Cardiac muscle cell (in vitro differentiated cells and primary cell): ENCODE data around the gene PPFIA2. TPM values are rescaled to one million over a fixed set of nuclear protein-coding genes. Genes with fewer than 3 reads are reported as not detected.

Experiments
- DNase-seq, 2 donors: peaks; one replicate each; pipeline versions ENCODE4 v3.0.0 to v3.0.0-alpha.2; 2010 to 2017; ENCODE audit warnings: low read depth in 1 of 2, low spot score in 1 of 2
- H3K27ac ChIP-seq: fragments of 200-600 bp; sonication (generic); 2 replicates; pipeline ENCODE4 v1.5.1; 2016
- H3K27me3 ChIP-seq: fragments of 200-600 bp; sonication (generic); 2 replicates; pipeline ENCODE4 v1.6.0; 2016; ENCODE audit warnings: control low read depth
- H3K36me3 ChIP-seq: fragments of 200-600 bp; sonication (generic); 2 replicates; pipeline ENCODE4 v1.5.1; 2016; ENCODE audit warnings: control low read depth
- H3K4me1 ChIP-seq: fragments of 200-600 bp; sonication (generic); 2 replicates; pipeline ENCODE4 v1.8.1; 2017; ENCODE audit warnings: low read depth, mild to moderate bottlenecking, mixed run types
- H3K4me3 ChIP-seq: fragments of 200-600 bp; sonication (generic); 2 replicates; pipeline ENCODE4 v1.5.1; 2016; ENCODE audit warnings: mild to moderate bottlenecking
- H3K9me3 ChIP-seq: fragments of 200-600 bp; sonication (generic); 2 replicates; pipeline ENCODE4 v1.5.1; 2017; ENCODE audit warnings: low read depth, mild to moderate bottlenecking, control low read depth
- polyA plus RNA-seq: library from polyadenylated mRNA; unstranded; fragments of >200 nt; fragmentation: Nextera tagmentation; extraction: Ambion mirVana; gene quantifications from 2 replicates; pipeline ENCODE4 v1.2.1, GENCODE V29; 2016
- total RNA-seq: library from RNA; depleted of rRNA; stranded (reverse); fragments of >200 nt; gene quantifications from 2 replicates; pipeline ENCODE4 v1.2.3, GENCODE V29; 2016
- TF ChIP-seq, protein P1 (sequence below): IDR thresholded peaks from 2 replicates; pipeline ENCODE4 v1.5.1; 2012; ENCODE audit warnings: low read depth, mild to moderate bottlenecking, low read length

Gene PPFIA2
- total and polyA plus RNA-seq, 2 experiments from 2014 or later: 17.1 to 53.5 TPM

DNA sequence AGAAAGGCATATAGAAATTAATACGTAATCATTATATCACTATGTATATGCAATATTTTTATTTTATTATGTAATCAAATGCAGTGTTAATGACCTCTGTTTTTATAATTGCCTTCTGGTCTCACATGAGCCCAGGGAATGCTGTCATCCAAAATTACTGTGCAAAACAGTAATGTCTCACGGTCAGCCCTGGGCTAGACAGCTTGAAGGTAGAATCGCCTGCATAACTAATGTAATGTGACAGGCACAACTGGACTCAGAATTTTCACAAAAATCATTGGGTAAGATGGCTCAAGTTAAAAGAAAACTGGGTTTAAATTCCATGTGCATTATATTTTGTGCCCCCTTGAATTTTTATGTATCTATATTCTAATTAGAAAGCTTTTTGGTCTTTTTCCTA, 293.3 kb downstream of the PPFIA2 start:
- DNase-seq: no peak
- TF ChIP-seq, protein P1, sequence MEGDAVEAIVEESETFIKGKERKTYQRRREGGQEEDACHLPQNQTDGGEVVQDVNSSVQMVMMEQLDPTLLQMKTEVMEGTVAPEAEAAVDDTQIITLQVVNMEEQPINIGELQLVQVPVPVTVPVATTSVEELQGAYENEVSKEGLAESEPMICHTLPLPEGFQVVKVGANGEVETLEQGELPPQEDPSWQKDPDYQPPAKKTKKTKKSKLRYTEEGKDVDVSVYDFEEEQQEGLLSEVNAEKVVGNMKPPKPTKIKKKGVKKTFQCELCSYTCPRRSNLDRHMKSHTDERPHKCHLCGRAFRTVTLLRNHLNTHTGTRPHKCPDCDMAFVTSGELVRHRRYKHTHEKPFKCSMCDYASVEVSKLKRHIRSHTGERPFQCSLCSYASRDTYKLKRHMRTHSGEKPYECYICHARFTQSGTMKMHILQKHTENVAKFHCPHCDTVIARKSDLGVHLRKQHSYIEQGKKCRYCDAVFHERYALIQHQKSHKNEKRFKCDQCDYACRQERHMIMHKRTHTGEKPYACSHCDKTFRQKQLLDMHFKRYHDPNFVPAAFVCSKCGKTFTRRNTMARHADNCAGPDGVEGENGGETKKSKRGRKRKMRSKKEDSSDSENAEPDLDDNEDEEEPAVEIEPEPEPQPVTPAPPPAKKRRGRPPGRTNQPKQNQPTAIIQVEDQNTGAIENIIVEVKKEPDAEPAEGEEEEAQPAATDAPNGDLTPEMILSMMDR: no peak
- Histone ChIP-seq H3K9me3 (no peaks in the 10 kb centered on the region), H3K36me3 (no peaks in the 10 kb centered on the region), H3K4me3 (no peak overlapping the region), H3K4me1 (peaks cover 26% of the 10 kb centered on the region), H3K27me3 (no peaks in the 10 kb centered on the region), H3K27ac (no peak overlapping the region)

DNA sequence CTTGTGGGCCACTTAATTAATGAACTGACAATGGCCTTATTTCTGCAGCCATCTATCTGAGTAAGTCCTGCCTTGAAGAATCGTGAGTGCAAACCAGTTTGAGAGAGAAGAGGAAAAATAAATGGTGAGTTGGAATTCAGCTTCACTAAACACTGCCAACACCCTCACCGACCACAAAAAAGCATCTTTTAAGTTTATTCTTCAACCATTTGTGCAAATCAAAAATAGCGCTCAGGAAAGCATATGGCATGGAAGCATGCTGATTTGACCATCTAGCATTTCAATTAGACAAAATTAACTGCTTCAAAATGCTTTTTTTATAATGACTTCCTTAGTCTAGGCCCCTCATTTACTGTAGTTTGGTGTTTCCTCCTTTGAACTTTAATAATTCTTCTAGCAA, 294.0 kb downstream of the PPFIA2 start:
- no peaks in the 10 kb centered on the region for H3K36me3 ChIP-seq
- DNase-seq: no peak
- peak overlapping the region; percentile 70 for H3K27ac ChIP-seq
- no peak overlapping the region for H3K4me3 ChIP-seq
- TF ChIP-seq, protein P1: no peak
- peaks cover 26% of the 10 kb centered on the region for H3K4me1 ChIP-seq
- H3K9me3 ChIP-seq: no peaks in the 10 kb centered on the region
- H3K27me3 ChIP-seq: no peaks in the 10 kb centered on the region

DNA sequence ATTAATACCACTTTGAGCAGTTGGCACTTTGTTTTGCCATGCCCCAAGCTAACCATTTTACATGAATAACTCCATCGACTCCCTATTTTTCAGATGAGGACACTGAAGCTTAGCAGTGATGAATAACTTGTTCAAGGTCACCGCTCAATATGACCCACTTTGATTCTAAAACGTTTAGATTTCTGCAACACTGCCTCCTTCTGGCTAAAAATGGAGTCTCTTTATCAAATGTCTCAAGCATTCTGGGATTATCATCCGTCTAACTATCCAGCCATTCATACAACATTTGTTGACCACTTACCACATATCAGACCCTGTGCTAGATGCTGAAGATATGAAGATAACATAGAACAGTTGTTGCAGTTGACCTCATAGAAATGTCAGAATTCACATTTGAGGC, 298.0 kb downstream of the PPFIA2 start:
- Histone ChIP-seq H3K27me3 (no peaks in the 10 kb centered on the region), H3K4me3 (no peak overlapping the region), H3K36me3 (no peaks in the 10 kb centered on the region), H3K9me3 (no peaks in the 10 kb centered on the region), H3K27ac (no peak overlapping the region), H3K4me1 (peaks cover 29% of the 10 kb centered on the region)
- TF ChIP-seq, protein P1: peak; percentile 7
- DNase-seq: no peak

DNA sequence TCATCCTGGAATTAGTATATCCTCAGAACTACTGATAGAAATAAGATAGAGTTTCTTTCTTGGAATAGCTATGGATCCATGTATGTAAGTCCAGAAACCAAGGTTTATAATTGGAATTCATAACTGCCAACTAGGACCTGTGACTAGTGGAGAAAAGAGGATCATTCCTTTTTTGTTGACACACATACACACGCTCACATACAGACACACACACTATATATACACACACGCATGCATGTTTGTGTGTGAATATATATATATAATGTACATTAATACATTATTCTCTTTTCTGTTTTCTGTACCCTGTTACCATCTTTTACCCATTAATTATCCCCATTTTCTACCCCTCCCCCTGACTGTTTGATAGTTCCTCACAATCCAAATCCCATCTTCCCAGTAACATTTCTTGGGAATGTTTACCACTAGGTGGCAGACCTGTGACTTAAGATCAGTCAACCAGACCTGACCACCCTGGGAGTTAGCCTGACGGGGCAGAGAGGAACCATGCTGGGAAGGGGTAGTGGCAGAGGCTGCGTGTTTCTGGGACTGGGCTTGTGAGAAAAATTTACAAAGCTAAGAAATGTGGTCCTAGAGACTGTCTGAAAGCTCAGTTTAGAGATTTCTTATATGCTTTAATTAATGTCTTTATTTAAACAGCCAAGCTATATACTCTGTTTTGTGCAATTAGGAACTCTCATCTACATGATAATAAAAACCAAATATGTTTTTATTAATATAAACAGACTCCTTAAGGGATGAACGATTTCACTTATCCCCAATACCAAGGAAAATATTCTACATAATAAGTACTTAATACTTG, 308.0 kb downstream of the PPFIA2 start:
- no peaks in the 10 kb centered on the region for H3K27me3 ChIP-seq
- TF ChIP-seq, protein P1: peak; percentile 65
- H3K4me3 ChIP-seq: no peak overlapping the region
- peak overlapping the region; percentile 13 for H3K27ac ChIP-seq
- no peaks in the 10 kb centered on the region for H3K9me3 ChIP-seq
- no peaks in the 10 kb centered on the region for H3K36me3 ChIP-seq
- peak; percentile 81 to 90 for DNase-seq
- H3K4me1 ChIP-seq: peaks cover 9% of the 10 kb centered on the region

DNA sequence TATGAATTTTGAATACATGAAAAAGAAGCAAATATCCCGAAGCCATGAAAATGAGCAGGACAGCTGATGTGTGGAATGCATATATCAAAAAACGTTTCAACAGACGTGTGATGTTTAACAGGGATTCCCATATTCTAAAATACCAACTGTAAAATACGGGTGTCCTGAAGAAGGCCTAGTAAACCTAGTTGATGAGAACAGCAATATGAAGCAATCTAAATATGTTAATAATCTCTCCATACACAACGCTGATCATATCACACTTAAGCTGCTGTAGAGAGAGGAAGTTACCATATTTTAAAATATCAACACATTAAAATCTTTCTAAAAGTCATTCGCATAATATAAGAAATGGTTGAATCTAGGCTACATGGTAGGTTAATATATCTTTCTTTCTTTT, 317.5 kb downstream of the PPFIA2 start:
- Histone ChIP-seq H3K36me3 (no peaks in the 10 kb centered on the region), H3K27ac (no peak overlapping the region), H3K27me3 (no peaks in the 10 kb centered on the region), H3K9me3 (no peaks in the 10 kb centered on the region), H3K4me3 (no peak overlapping the region), H3K4me1 (no peaks in the 10 kb centered on the region)
- DNase-seq: no peak
- TF ChIP-seq, protein P1: no peak
